ENCODE results near the gene CHD2.
"Not testable (repeated sequence)": the region's sequence is repeated elsewhere in the genome, so short reads cannot be mapped to it uniquely, and the experiment has no call there.

CHD2 gene

GRCh38 chr15:92918881-92919280, 18.8 kb downstream of the CHD2 start:
- H3K9me3 ChIP-seq; H3K4me3 ChIP-seq; H3K27me3 ChIP-seq (ENCODE audit: low read depth); DNase-seq (ENCODE audit: low spot score in 2 of 2): not testable (repeated sequence)
- Histone ChIP-seq H3K4me1 (peaks cover 46% of the 10 kb centered on the region), H3K36me3 (replicated peaks) (peaks cover 23% of the 10 kb centered on the region)
- in situ Hi-C loops (cut with MboI; ENCODE audit: low sequenced_read_pairs), result loop anchor here (10.0 kb wide), 1 partner anchor 114 kb away; no protein-coding TSS in a partner anchor

GRCh38 chr15:92920595-92921161, 20.6 kb downstream of the CHD2 start:
- Histone ChIP-seq H3K4me1 (peaks cover 28% of the 10 kb centered on the region), H3K27me3 (ENCODE audit: low read depth) (no peaks in the 10 kb centered on the region), H3K9me3 (no peaks in the 10 kb centered on the region), H3K36me3 (replicated peaks) (peaks cover 39% of the 10 kb centered on the region), H3K4me3 (no peak overlapping the region)
- in situ Hi-C loops (cut with MboI; ENCODE audit: low sequenced_read_pairs), result no loop called here
- no peak for DNase-seq (ENCODE audit: low spot score in 2 of 2)

GRCh38 chr15:92921215-92922131, 21.3 kb downstream of the CHD2 start:
- no peaks in the 10 kb centered on the region for H3K27me3 ChIP-seq (ENCODE audit: low read depth)
- in situ Hi-C loops (cut with MboI; ENCODE audit: low sequenced_read_pairs), result no loop called here
- DNase-seq (ENCODE audit: low spot score in 2 of 2), result no peak
- no peak overlapping the region for H3K4me3 ChIP-seq
- no peaks in the 10 kb centered on the region for H3K9me3 ChIP-seq
- H3K36me3 ChIP-seq (replicated peaks), result peaks cover 44% of the 10 kb centered on the region
- peaks cover 28% of the 10 kb centered on the region for H3K4me1 ChIP-seq

- no peak for DNase-seq (ENCODE audit: low spot score in 2 of 2)
- in situ Hi-C loops (cut with MboI; ENCODE audit: low sequenced_read_pairs), result no loop called here
- H3K4me1 ChIP-seq, result peaks cover 24% of the 10 kb centered on the region
- H3K36me3 ChIP-seq (replicated peaks), result peaks cover 52% of the 10 kb centered on the region
- H3K4me3 ChIP-seq, result no peak overlapping the region
- H3K9me3 ChIP-seq, result no peaks in the 10 kb centered on the region
- no peaks in the 10 kb centered on the region for H3K27me3 ChIP-seq (ENCODE audit: low read depth)
Measured at GRCh38 chr15:92922418-92923002, 22.4 kb downstream of the CHD2 start.

- peaks cover 62% of the 10 kb centered on the region for H3K36me3 ChIP-seq (replicated peaks)
- H3K4me1 ChIP-seq, result peaks cover 16% of the 10 kb centered on the region
- DNase-seq (ENCODE audit: low spot score in 2 of 2), result no peak
- in situ Hi-C loops (cut with MboI; ENCODE audit: low sequenced_read_pairs), result no loop called here
- no peaks in the 10 kb centered on the region for H3K27me3 ChIP-seq (ENCODE audit: low read depth)
- H3K4me3 ChIP-seq, result no peak overlapping the region
- H3K9me3 ChIP-seq, result no peaks in the 10 kb centered on the region
Measured at GRCh38 chr15:92924216-92924615, 24.1 kb downstream of the CHD2 start.

GRCh38 chr15:92925454-92925853, 25.3 kb downstream of the CHD2 start:
- in situ Hi-C loops (cut with MboI; ENCODE audit: low sequenced_read_pairs), result no loop called here
- H3K27me3 ChIP-seq (ENCODE audit: low read depth), result no peaks in the 10 kb centered on the region
- H3K36me3 ChIP-seq (replicated peaks), result peaks cover 70% of the 10 kb centered on the region
- H3K9me3 ChIP-seq, result no peaks in the 10 kb centered on the region
- peaks cover 8% of the 10 kb centered on the region for H3K4me1 ChIP-seq
- H3K4me3 ChIP-seq, result no peak overlapping the region
- DNase-seq (ENCODE audit: low spot score in 2 of 2), result no peak

- H3K36me3 ChIP-seq (replicated peaks), result peaks cover 76% of the 10 kb centered on the region
- no peak overlapping the region for H3K4me3 ChIP-seq
- H3K27me3 ChIP-seq (ENCODE audit: low read depth), result no peaks in the 10 kb centered on the region
- no peaks in the 10 kb centered on the region for H3K9me3 ChIP-seq
- no peaks in the 10 kb centered on the region for H3K4me1 ChIP-seq
- DNase-seq (ENCODE audit: low spot score in 2 of 2), result no peak
- in situ Hi-C loops (cut with MboI; ENCODE audit: low sequenced_read_pairs), result no loop called here
Measured at GRCh38 chr15:92928225-92928750, 28.2 kb downstream of the CHD2 start.

GRCh38 chr15:92929002-92929401, 28.9 kb downstream of the CHD2 start:
- in situ Hi-C loops (cut with MboI; ENCODE audit: low sequenced_read_pairs), result no loop called here
- H3K36me3 ChIP-seq (replicated peaks), result peaks cover 80% of the 10 kb centered on the region
- H3K9me3 ChIP-seq, result no peaks in the 10 kb centered on the region
- no peaks in the 10 kb centered on the region for H3K4me1 ChIP-seq
- no peak for DNase-seq (ENCODE audit: low spot score in 2 of 2)
- no peak overlapping the region for H3K4me3 ChIP-seq
- no peaks in the 10 kb centered on the region for H3K27me3 ChIP-seq (ENCODE audit: low read depth)

- no peaks in the 10 kb centered on the region for H3K9me3 ChIP-seq
- H3K4me3 ChIP-seq, result no peak overlapping the region
- peaks cover 77% of the 10 kb centered on the region for H3K36me3 ChIP-seq (replicated peaks)
- in situ Hi-C loops (cut with MboI; ENCODE audit: low sequenced_read_pairs), result no loop called here
- no peaks in the 10 kb centered on the region for H3K4me1 ChIP-seq
- DNase-seq (ENCODE audit: low spot score in 2 of 2), result no peak
- no peaks in the 10 kb centered on the region for H3K27me3 ChIP-seq (ENCODE audit: low read depth)
Measured at GRCh38 chr15:92930054-92930621, 30.0 kb downstream of the CHD2 start.

GRCh38 chr15:92930776-92931175, 30.7 kb downstream of the CHD2 start:
- Histone ChIP-seq H3K4me1 (no peaks in the 10 kb centered on the region), H3K9me3 (no peaks in the 10 kb centered on the region), H3K4me3 (no peak overlapping the region), H3K36me3 (replicated peaks) (peaks cover 79% of the 10 kb centered on the region), H3K27me3 (ENCODE audit: low read depth) (no peaks in the 10 kb centered on the region)
- DNase-seq (ENCODE audit: low spot score in 2 of 2), result no peak
- in situ Hi-C loops (cut with MboI; ENCODE audit: low sequenced_read_pairs), result no loop called here

GRCh38 chr15:92932946-92933649, 33.0 kb downstream of the CHD2 start:
- Histone ChIP-seq H3K4me1 (no peaks in the 10 kb centered on the region), H3K27me3 (ENCODE audit: low read depth) (no peaks in the 10 kb centered on the region), H3K4me3 (no peak overlapping the region), H3K9me3 (no peaks in the 10 kb centered on the region), H3K36me3 (replicated peaks) (peaks cover 83% of the 10 kb centered on the region)
- no peak for DNase-seq (ENCODE audit: low spot score in 2 of 2)
- in situ Hi-C loops (cut with MboI; ENCODE audit: low sequenced_read_pairs), result no loop called here

- no peaks in the 10 kb centered on the region for H3K27me3 ChIP-seq (ENCODE audit: low read depth)
- H3K9me3 ChIP-seq, result no peaks in the 10 kb centered on the region
- no peak overlapping the region for H3K4me3 ChIP-seq
- peaks cover 83% of the 10 kb centered on the region for H3K36me3 ChIP-seq (replicated peaks)
- in situ Hi-C loops (cut with MboI; ENCODE audit: low sequenced_read_pairs), result no loop called here
- no peaks in the 10 kb centered on the region for H3K4me1 ChIP-seq
- no peak for DNase-seq (ENCODE audit: low spot score in 2 of 2)
Measured at GRCh38 chr15:92933831-92934230, 33.7 kb downstream of the CHD2 start.

- Histone ChIP-seq H3K4me1 (no peaks in the 10 kb centered on the region), H3K36me3 (replicated peaks) (peaks cover 83% of the 10 kb centered on the region)
Measured at GRCh38 chr15:92934716-92935115, 34.6 kb downstream of the CHD2 start.

More at GRCh38 chr15:92934716-92935115, 34.6 kb downstream of the CHD2 start:
- H3K4me3 ChIP-seq, result no peak overlapping the region
- H3K27me3 ChIP-seq (ENCODE audit: low read depth), result no peaks in the 10 kb centered on the region
- no peak for DNase-seq (ENCODE audit: low spot score in 2 of 2)
- no peaks in the 10 kb centered on the region for H3K9me3 ChIP-seq
- in situ Hi-C loops (cut with MboI; ENCODE audit: low sequenced_read_pairs), result no loop called here
